T-helper 17 cell (primary cell): ENCODE data around the gene PGAP1. TPM values are rescaled to one million over a fixed set of nuclear protein-coding genes. Genes with fewer than 3 reads are reported as not detected.

Experiments
- ATAC-seq: fragments of 150-1000 bp; cut with Tn5 transposase; 2 replicates; pipeline ENCODE4 v1.10.0; 2021; ENCODE audit warnings: mild to moderate bottlenecking, moderate library complexity
- DNase-seq, 3 donors: peaks; one replicate each; pipeline versions ENCODE4 v3.0.0 to v3.0.0-alpha.2; 2020 to 2021
- H3K9me3 ChIP-seq: one replicate; pipeline ENCODE4 v1.7.0; 2013; ENCODE audit warnings: low read length, mild to moderate bottlenecking; ENCODE audit not compliant: control insufficient read depth, poor library complexity, severe bottlenecking
- H3K27ac Mint-ChIP-seq: one replicate; pipeline ENCODE4 v1.8.0; 2022; ENCODE audit warnings: mild to moderate bottlenecking, moderate library complexity, mixed read lengths
- H3K27me3 Mint-ChIP-seq: one replicate; pipeline ENCODE4 v1.8.0; 2022; ENCODE audit warnings: mixed read lengths
- H3K36me3 Mint-ChIP-seq: one replicate; pipeline ENCODE4 v1.8.0; 2022; ENCODE audit warnings: low read depth, mixed read lengths
- H3K4me1 Mint-ChIP-seq: one replicate; pipeline ENCODE4 v1.8.0; 2022; ENCODE audit warnings: mild to moderate bottlenecking, mixed read lengths
- H3K4me3 Mint-ChIP-seq: one replicate; pipeline ENCODE4 v1.8.0; 2022; ENCODE audit warnings: mild to moderate bottlenecking, moderate library complexity, mixed read lengths
- total RNA-seq, 4 donors: library from RNA in 2 of 4; stranded (reverse) in 2 of 4; gene quantifications; one replicate each; pipeline ENCODE4 v1.2.3 and lab custom pipeline; 2022 to 2026

Gene PGAP1
- total RNA-seq, 2 donors from 2014 or later: 14.9 to 17.7 TPM

DNA sequence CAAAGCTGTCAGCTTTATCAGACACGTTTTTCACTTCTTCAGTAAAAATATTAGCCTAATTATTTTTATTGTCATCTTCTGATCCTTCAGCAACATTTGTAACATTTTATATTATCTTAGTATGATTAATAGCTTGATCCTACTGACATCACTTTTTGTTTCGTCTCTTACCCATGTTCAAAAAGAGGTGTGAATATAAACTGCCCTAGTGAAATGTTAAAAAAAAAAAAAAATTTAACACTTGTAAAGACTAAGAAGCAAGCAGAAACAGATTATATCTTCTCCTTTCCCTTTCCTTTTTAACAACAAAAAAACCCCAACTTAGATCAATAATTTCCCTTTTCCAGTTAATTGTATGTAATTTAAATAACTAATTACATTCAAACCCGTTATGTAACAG is 81.1 kb downstream of the PGAP1 start:
- ATAC-seq (no peak), DNase-seq (no peak)
- Mint-ChIP-seq H3K36me3 (peaks cover 2% of the 10 kb centered on the region), H3K27me3 (no peaks in the 10 kb centered on the region), H3K27ac (no peak overlapping the region), H3K4me1 (peaks cover 4% of the 10 kb centered on the region), H3K4me3 (no peak overlapping the region)
- H3K9me3 ChIP-seq: no peaks in the 10 kb centered on the region

DNA sequence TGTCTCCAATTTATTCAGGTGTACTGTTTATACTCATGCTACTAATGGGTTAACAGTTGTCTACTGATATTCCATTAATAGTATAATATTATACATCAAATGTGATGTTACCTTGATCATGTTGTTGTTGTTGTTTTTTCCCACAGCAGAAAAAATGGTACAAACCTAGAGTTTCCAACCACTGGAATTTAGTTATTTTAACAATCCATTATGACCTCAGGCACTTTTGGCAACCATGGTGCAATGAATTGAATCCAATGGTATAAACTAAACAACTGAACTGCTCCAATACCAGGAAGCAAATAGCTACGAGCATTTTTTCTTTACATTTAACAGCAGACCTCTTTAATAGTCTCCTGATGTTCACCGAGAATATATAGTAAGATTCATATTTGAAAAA is 86.3 kb downstream of the PGAP1 start:
- Mint-ChIP-seq H3K27me3 (no peaks in the 10 kb centered on the region), H3K4me3 (no peak overlapping the region), H3K36me3 (peaks cover 4% of the 10 kb centered on the region), H3K4me1 (no peaks in the 10 kb centered on the region), H3K27ac (no peak overlapping the region)
- no peaks in the 10 kb centered on the region for H3K9me3 ChIP-seq
- ATAC-seq: no peak
- no peak for DNase-seq

GRCh38 chr2:196839574-196839973 is 86.9 kb downstream of the PGAP1 start:
- Mint-ChIP-seq H3K27me3 (no peaks in the 10 kb centered on the region), H3K4me1 (no peaks in the 10 kb centered on the region), H3K27ac (no peak overlapping the region), H3K4me3 (no peak overlapping the region), H3K36me3 (peaks cover 4% of the 10 kb centered on the region)
- DNase-seq: no peak
- no peak for ATAC-seq
- H3K9me3 ChIP-seq: no peaks in the 10 kb centered on the region

DNA sequence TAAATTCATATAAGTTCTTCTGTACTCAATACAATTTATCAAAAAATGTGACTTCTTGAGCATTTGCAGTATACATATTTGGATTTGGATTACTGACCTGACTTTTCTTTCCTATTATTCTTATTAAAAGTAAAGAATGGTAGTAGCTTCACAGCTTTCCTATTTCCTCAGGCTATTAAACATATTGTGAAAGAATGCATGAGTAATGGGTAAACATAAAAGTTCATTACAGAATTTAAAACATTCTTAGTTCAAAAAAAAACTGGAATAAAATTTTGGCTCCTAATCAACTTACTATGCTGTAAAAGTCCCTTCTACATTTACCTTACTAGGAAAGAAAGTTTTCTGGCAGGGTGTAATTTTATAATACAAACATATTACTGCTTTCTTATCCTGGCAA is 90.1 kb downstream of the PGAP1 start:
- ATAC-seq: no peak
- no peak overlapping the region for H3K27ac Mint-ChIP-seq
- no peaks in the 10 kb centered on the region for H3K9me3 ChIP-seq
- H3K4me1 Mint-ChIP-seq: no peaks in the 10 kb centered on the region
- DNase-seq: no peak
- no peak overlapping the region for H3K4me3 Mint-ChIP-seq
- H3K27me3 Mint-ChIP-seq: no peaks in the 10 kb centered on the region
- H3K36me3 Mint-ChIP-seq: peaks cover 4% of the 10 kb centered on the region

- no peak overlapping the region for H3K4me3 Mint-ChIP-seq
- H3K27ac Mint-ChIP-seq: no peak overlapping the region
- DNase-seq (no peak), ATAC-seq (no peak)
- no peaks in the 10 kb centered on the region for H3K27me3 Mint-ChIP-seq
- no peaks in the 10 kb centered on the region for H3K9me3 ChIP-seq
- no peaks in the 10 kb centered on the region for H3K4me1 Mint-ChIP-seq
- H3K36me3 Mint-ChIP-seq: no peaks in the 10 kb centered on the region
These were observed 95.8 kb downstream of the PGAP1 start for GRCh38 chr2:196830701-196831100.

DNA sequence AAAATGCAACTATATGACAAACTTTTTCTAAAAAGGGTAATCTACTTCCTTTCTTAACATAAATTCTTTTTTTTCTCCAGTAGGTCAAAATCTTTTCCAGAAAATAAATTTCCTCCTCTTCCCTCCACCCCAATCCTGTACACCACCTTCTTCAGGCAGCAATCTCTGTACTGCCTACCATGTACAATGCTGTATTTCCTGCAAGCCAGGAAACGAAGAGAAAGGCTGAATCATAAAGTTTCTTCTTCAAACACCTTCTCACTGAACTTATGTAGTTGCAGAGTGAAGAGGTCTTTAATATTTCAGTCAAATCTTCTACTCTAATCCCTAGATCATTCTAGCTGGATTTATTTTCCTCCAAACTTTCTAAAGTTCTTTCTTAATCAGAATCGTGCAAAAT is 99.2 kb downstream of the PGAP1 start:
- peaks cover 7% of the 10 kb centered on the region for H3K27me3 Mint-ChIP-seq
- H3K9me3 ChIP-seq: no peaks in the 10 kb centered on the region
- no peak overlapping the region for H3K4me3 Mint-ChIP-seq
- peaks cover 2% of the 10 kb centered on the region for H3K36me3 Mint-ChIP-seq
- ATAC-seq (no peak), DNase-seq (no peak)
- peaks cover 2% of the 10 kb centered on the region for H3K4me1 Mint-ChIP-seq
- no peak overlapping the region for H3K27ac Mint-ChIP-seq

DNA sequence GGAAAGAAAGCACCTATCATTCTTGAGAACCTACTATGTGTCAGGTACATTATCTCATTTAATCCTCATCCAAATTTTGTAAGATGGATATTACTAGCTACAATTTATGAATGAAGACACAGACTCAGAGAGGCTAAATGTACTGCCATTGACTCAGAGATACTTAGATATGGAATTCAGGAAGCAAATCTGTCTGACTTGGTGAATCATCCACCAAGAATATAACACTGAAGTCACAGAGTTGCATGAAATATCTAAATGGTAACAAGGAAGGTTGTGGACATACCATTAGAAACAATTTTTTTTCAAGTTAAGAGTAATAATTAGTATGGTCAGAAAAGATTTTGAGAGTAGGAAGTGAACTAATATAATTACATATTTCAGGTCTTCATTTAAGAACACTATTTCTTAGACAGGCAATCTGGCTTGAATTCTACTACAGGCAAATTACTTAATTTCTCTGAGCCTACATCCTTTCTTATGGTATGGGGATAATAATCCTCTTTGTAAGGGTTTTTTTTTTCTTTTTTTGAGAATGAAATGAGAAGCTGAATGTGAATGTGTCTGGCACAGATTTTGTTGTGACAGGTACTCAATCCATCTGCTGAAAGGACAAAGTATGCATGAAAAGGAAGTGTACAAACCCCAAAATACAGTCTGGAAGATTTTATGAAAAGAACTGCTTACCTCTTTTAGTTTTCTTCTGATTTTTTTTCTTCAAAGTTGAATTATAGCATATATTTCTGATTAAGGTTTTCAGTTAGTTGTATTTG is 102.6 kb downstream of the PGAP1 start:
- no peak for ATAC-seq
- peaks cover 12% of the 10 kb centered on the region for H3K27me3 Mint-ChIP-seq
- H3K9me3 ChIP-seq: no peaks in the 10 kb centered on the region
- peak overlapping the region; percentile 14 for H3K27ac Mint-ChIP-seq
- no peak for DNase-seq
- no peak overlapping the region for H3K4me3 Mint-ChIP-seq
- H3K4me1 Mint-ChIP-seq: peaks cover 2% of the 10 kb centered on the region
- peaks cover 2% of the 10 kb centered on the region for H3K36me3 Mint-ChIP-seq

- Mint-ChIP-seq H3K27ac (no peak overlapping the region), H3K36me3 (peaks cover 2% of the 10 kb centered on the region), H3K4me1 (peaks cover 2% of the 10 kb centered on the region), H3K27me3 (peaks cover 12% of the 10 kb centered on the region), H3K4me3 (no peak overlapping the region)
- no peak for ATAC-seq
- H3K9me3 ChIP-seq: peaks cover 4% of the 10 kb centered on the region
- DNase-seq: no peak
These were observed 105.3 kb downstream of the PGAP1 start for GRCh38 chr2:196821195-196821594.

DNA sequence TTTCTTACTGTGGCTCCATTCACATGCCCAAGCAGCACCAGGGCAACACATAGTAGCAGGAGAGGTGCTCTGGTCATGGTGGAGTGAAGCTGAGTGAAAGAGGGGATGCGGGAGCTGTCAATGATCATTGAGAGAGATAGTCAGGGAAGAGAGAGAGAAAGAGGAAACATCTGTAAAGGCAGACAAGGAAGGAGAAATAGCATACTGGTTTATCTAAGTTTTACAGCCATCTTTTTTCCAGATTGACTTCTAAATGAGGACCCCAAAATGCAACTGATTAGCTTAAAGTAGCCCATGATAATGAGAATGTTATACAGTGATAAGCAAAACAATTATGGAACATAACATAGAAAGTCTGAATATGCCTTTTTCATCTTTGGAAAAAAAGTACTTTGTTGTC is 117.2 kb downstream of the PGAP1 start, which contains the start of gene C2orf66:
TSS of gene C2orf66 (minus strand) at position 96 of the 400 bp plus-strand sequence. CDS start at position 77, 19 bp downstream.
- H3K27me3 Mint-ChIP-seq: peaks cover 22% of the 10 kb centered on the region
- no peak within 1 kb of the TSS for H3K4me3 Mint-ChIP-seq
- ATAC-seq: no peak
- H3K4me1 Mint-ChIP-seq: peaks cover 2% of the 10 kb centered on the region
- no peak within 1 kb of the TSS for H3K27ac Mint-ChIP-seq
- H3K9me3 ChIP-seq: no peaks in the 10 kb centered on the region
- DNase-seq: no peak
- H3K36me3 Mint-ChIP-seq: no peaks in the 10 kb centered on the region

DNA sequence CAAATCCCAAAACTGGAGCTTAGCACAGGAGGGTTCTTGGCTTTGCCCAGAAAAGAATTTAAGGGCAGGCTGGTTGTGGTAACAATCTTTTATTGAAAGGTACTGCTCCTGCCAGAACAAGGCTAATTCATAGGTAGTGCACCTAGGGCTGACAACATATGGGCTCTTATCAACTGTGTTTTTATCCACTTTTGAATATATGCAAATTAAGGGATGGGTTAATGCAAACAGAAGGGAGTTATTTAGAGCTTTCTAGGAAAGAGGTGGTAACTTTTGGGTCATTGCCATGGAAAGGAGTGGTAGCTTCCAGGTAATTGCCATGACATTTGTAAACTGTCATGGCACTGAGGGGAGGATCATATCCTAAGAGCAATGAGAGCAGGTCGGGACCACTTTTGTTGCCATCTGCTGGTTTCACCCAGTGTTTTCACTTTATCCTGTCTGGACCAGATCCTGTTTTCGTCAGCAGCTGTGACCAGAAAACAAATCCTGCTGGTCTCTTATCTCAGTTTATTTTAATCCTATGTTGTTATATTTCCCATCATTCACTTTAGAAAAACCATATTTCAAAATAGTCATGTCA is 118.3 kb downstream of the PGAP1 start:
- H3K27ac Mint-ChIP-seq: no peak overlapping the region
- ATAC-seq: no peak
- peaks cover 29% of the 10 kb centered on the region for H3K27me3 Mint-ChIP-seq
- no peaks in the 10 kb centered on the region for H3K9me3 ChIP-seq
- no peaks in the 10 kb centered on the region for H3K36me3 Mint-ChIP-seq
- H3K4me1 Mint-ChIP-seq: peaks cover 2% of the 10 kb centered on the region
- DNase-seq: no peak
- H3K4me3 Mint-ChIP-seq: no peak overlapping the region

- H3K27ac Mint-ChIP-seq: no peak overlapping the region
- H3K36me3 Mint-ChIP-seq: no peaks in the 10 kb centered on the region
- DNase-seq (no peak), ATAC-seq (no peak)
- peaks cover 21% of the 10 kb centered on the region for H3K27me3 Mint-ChIP-seq
- H3K9me3 ChIP-seq: no peaks in the 10 kb centered on the region
- H3K4me1 Mint-ChIP-seq: peaks cover 4% of the 10 kb centered on the region
- H3K4me3 Mint-ChIP-seq: no peak overlapping the region
These were observed 122.1 kb downstream of the PGAP1 start for GRCh38 chr2:196804381-196804780.

DNA sequence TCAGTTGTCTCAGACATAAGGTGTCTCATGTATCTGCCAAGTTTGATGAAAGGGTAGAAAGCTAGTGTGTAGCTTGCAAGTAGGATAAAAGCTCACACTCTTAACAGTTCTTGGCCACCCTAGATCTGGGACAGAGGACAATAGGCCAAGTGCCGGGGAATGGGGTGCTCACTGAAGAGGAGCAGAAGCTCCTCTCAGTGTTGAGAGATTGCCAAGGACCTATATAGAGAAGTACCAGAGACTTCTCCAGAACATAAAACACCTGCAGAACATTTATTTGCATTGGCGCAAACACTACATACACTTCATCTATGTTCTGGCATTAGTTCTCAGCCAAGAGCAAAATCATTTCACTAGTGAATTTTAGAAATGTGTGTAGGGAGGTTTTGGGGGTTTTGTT is 124.1 kb downstream of the PGAP1 start:
- Mint-ChIP-seq H3K27ac (no peak overlapping the region), H3K36me3 (no peaks in the 10 kb centered on the region), H3K27me3 (peaks cover 14% of the 10 kb centered on the region), H3K4me3 (no peak overlapping the region), H3K4me1 (peaks cover 2% of the 10 kb centered on the region)
- ATAC-seq (no peak), DNase-seq (no peak)
- H3K9me3 ChIP-seq: no peaks in the 10 kb centered on the region

DNA sequence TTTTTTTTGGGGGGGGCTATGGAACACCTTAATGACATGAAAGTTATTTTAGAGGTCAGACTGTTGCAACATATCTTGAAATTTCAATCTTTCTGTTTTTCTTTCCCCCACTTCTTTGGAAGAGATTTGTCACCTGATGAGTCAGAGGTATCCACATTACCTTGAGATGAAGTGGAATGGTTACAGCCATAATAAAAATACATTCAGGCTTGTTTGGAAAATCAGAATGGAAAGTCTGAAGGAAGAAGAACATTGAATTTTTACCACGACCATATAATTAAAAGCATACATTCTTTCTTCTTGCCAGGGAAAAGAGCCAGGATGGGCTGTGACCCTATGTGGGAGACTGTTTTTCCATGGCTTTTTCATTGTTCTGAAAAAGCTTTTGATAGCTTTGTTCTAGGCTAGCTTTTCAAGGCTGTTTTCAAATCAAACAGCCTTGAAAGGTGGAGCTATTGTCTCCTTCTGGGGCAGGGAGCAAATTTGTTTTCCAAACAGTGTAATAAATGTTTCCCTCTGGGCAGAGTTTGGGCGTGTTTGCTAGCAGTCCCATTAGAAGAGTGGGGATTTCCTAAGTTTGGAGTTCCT is 124.7 kb downstream of the PGAP1 start:
- no peak overlapping the region for H3K4me3 Mint-ChIP-seq
- H3K27ac Mint-ChIP-seq: no peak overlapping the region
- ATAC-seq (no peak), DNase-seq (no peak)
- peaks cover 4% of the 10 kb centered on the region for H3K4me1 Mint-ChIP-seq
- no peaks in the 10 kb centered on the region for H3K9me3 ChIP-seq
- H3K36me3 Mint-ChIP-seq: peaks cover 2% of the 10 kb centered on the region
- H3K27me3 Mint-ChIP-seq: peaks cover 14% of the 10 kb centered on the region
